Rectal smooth muscle tissue (tissue), 1 donor: Measurements from ENCODE around the gene MACROD2.

Experiments
- H3K27ac ChIP-seq: one replicate; pipeline ENCODE4 v1.7.0; 2013; ENCODE audit warnings: low read depth, low read length, inconsistent platforms
- H3K27me3 ChIP-seq: one replicate; pipeline ENCODE4 v1.7.0; 2013; ENCODE audit warnings: low read length; ENCODE audit not compliant: control insufficient read depth, insufficient read depth
- H3K36me3 ChIP-seq: one replicate; pipeline ENCODE4 v1.7.0; 2013; ENCODE audit warnings: low read length; ENCODE audit not compliant: control insufficient read depth, insufficient read depth
- H3K4me1 ChIP-seq: one replicate; pipeline ENCODE4 v1.7.0; 2013; ENCODE audit warnings: low read length; ENCODE audit not compliant: control insufficient read depth, insufficient read depth
- H3K4me3 ChIP-seq: one replicate; pipeline ENCODE4 v1.7.0; 2013; ENCODE audit warnings: low read length
- H3K9ac ChIP-seq: one replicate; pipeline ENCODE4 v1.7.0; 2013; ENCODE audit warnings: low read length

MACROD2 gene

GRCh38 chr20:14729390-14729789, 734.1 kb downstream of the MACROD2 start:
- no peak overlapping the region for H3K9ac ChIP-seq
- H3K27me3 ChIP-seq, result no peaks in the 10 kb centered on the region
- no peak overlapping the region for H3K4me3 ChIP-seq
- H3K36me3 ChIP-seq, result no peaks in the 10 kb centered on the region
- H3K4me1 ChIP-seq, result no peaks in the 10 kb centered on the region
- H3K27ac ChIP-seq, result no peak overlapping the region

- no peak overlapping the region for H3K9ac ChIP-seq
- H3K36me3 ChIP-seq, result no peaks in the 10 kb centered on the region
- no peak overlapping the region for H3K4me3 ChIP-seq
- H3K4me1 ChIP-seq, result no peaks in the 10 kb centered on the region
- H3K27me3 ChIP-seq, result no peaks in the 10 kb centered on the region
- H3K27ac ChIP-seq, result no peak overlapping the region
These were observed 737.0 kb downstream of the MACROD2 start for GRCh38 chr20:14732343-14732742.

- H3K27ac ChIP-seq, result no peak overlapping the region
- H3K27me3 ChIP-seq, result no peaks in the 10 kb centered on the region
- H3K9ac ChIP-seq, result no peak overlapping the region
- no peaks in the 10 kb centered on the region for H3K36me3 ChIP-seq
- H3K4me1 ChIP-seq, result no peaks in the 10 kb centered on the region
- H3K4me3 ChIP-seq, result no peak overlapping the region
These were observed 737.7 kb downstream of the MACROD2 start for GRCh38 chr20:14732996-14733395.

- no peaks in the 10 kb centered on the region for H3K4me1 ChIP-seq
- H3K36me3 ChIP-seq, result no peaks in the 10 kb centered on the region
- no peak overlapping the region for H3K4me3 ChIP-seq
- no peak overlapping the region for H3K9ac ChIP-seq
- no peak overlapping the region for H3K27ac ChIP-seq
- H3K27me3 ChIP-seq, result no peaks in the 10 kb centered on the region
These were observed 745.1 kb downstream of the MACROD2 start for GRCh38 chr20:14740380-14740779.

GRCh38 chr20:14741616-14742015, 746.3 kb downstream of the MACROD2 start:
- H3K27me3 ChIP-seq, result no peaks in the 10 kb centered on the region
- H3K4me1 ChIP-seq, result no peaks in the 10 kb centered on the region
- no peak overlapping the region for H3K4me3 ChIP-seq

GRCh38 chr20:14744723-14745122, 749.4 kb downstream of the MACROD2 start:
- H3K27me3 ChIP-seq, result no peaks in the 10 kb centered on the region
- H3K4me3 ChIP-seq, result no peak overlapping the region
- H3K36me3 ChIP-seq, result no peaks in the 10 kb centered on the region
- no peak overlapping the region for H3K9ac ChIP-seq
- no peaks in the 10 kb centered on the region for H3K4me1 ChIP-seq
- H3K27ac ChIP-seq, result no peak overlapping the region

More at GRCh38 chr20:14741616-14742015, 746.3 kb downstream of the MACROD2 start:
- H3K27ac ChIP-seq, result no peak overlapping the region
- H3K9ac ChIP-seq, result no peak overlapping the region
- no peaks in the 10 kb centered on the region for H3K36me3 ChIP-seq

- no peaks in the 10 kb centered on the region for H3K4me1 ChIP-seq
- H3K4me3 ChIP-seq, result no peak overlapping the region
- H3K9ac ChIP-seq, result no peak overlapping the region
- H3K36me3 ChIP-seq, result no peaks in the 10 kb centered on the region
- no peaks in the 10 kb centered on the region for H3K27me3 ChIP-seq
- no peak overlapping the region for H3K27ac ChIP-seq
These were observed 750.5 kb downstream of the MACROD2 start for GRCh38 chr20:14745830-14746229.

GRCh38 chr20:14751191-14751590, 755.9 kb downstream of the MACROD2 start:
- H3K36me3 ChIP-seq, result no peaks in the 10 kb centered on the region
- H3K4me3 ChIP-seq, result no peak overlapping the region
- no peak overlapping the region for H3K27ac ChIP-seq
- no peak overlapping the region for H3K9ac ChIP-seq
- no peaks in the 10 kb centered on the region for H3K4me1 ChIP-seq
- no peaks in the 10 kb centered on the region for H3K27me3 ChIP-seq

GRCh38 chr20:14757728-14758127, 762.4 kb downstream of the MACROD2 start:
- Histone ChIP-seq H3K9ac (no peak overlapping the region), H3K36me3 (no peaks in the 10 kb centered on the region), H3K27me3 (no peaks in the 10 kb centered on the region), H3K4me3 (no peak overlapping the region), H3K27ac (no peak overlapping the region), H3K4me1 (no peaks in the 10 kb centered on the region)

GRCh38 chr20:14758356-14758755, 763.0 kb downstream of the MACROD2 start:
- H3K36me3 ChIP-seq, result no peaks in the 10 kb centered on the region
- H3K27ac ChIP-seq, result no peak overlapping the region
- no peak overlapping the region for H3K4me3 ChIP-seq
- no peak overlapping the region for H3K9ac ChIP-seq
- no peaks in the 10 kb centered on the region for H3K27me3 ChIP-seq
- H3K4me1 ChIP-seq, result no peaks in the 10 kb centered on the region

- H3K27ac ChIP-seq, result no peak overlapping the region
- no peak overlapping the region for H3K9ac ChIP-seq
- no peaks in the 10 kb centered on the region for H3K27me3 ChIP-seq
- no peaks in the 10 kb centered on the region for H3K36me3 ChIP-seq
- no peaks in the 10 kb centered on the region for H3K4me1 ChIP-seq
- H3K4me3 ChIP-seq, result no peak overlapping the region
These were observed 764.7 kb downstream of the MACROD2 start for GRCh38 chr20:14759979-14760378.

GRCh38 chr20:14761903-14762302, 766.6 kb downstream of the MACROD2 start:
- Histone ChIP-seq H3K4me1 (no peaks in the 10 kb centered on the region), H3K9ac (no peak overlapping the region), H3K4me3 (no peak overlapping the region), H3K27me3 (no peaks in the 10 kb centered on the region), H3K36me3 (no peaks in the 10 kb centered on the region), H3K27ac (no peak overlapping the region)

- Histone ChIP-seq H3K9ac (no peak overlapping the region), H3K4me1 (no peaks in the 10 kb centered on the region), H3K4me3 (no peak overlapping the region), H3K36me3 (no peaks in the 10 kb centered on the region), H3K27me3 (no peaks in the 10 kb centered on the region), H3K27ac (no peak overlapping the region)
These were observed 769.4 kb downstream of the MACROD2 start for GRCh38 chr20:14764511-14765369.
